Mesenchymal stem cell (in vitro differentiated cells and primary cell): ENCODE data around the gene CCNK.

Source experiments
- DNase-seq: peaks from one replicate; pipeline ENCODE4 v3.0.0-alpha.2; 2013
- H2AFZ ChIP-seq: one replicate; pipeline ENCODE4 v1.6.1; 2013; ENCODE audit warnings: low read depth, mild to moderate bottlenecking, control low read depth, inconsistent platforms, low read length, moderate library complexity
- H2AK5ac ChIP-seq: 2 replicates; pipeline ENCODE4 v1.6.1; 2013; ENCODE audit warnings: low read length, moderate library complexity, mild to moderate bottlenecking, inconsistent platforms; ENCODE audit not compliant: severe bottlenecking
- H2BK120ac ChIP-seq: one replicate; pipeline ENCODE4 v1.6.1; 2013; ENCODE audit warnings: low read depth, mild to moderate bottlenecking, inconsistent platforms, low read length, moderate library complexity
- H2BK12ac ChIP-seq, 2 experiments: one replicate each; pipeline ENCODE4 v1.6.1; 2013; ENCODE audit warnings: inconsistent platforms in 2 of 2, low read length in 2 of 2, mild to moderate bottlenecking in 2 of 2, moderate library complexity in 2 of 2, control low read depth in 1 of 2
- H2BK15ac ChIP-seq: one replicate; pipeline ENCODE4 v1.6.1; 2013; ENCODE audit warnings: mild to moderate bottlenecking, low read depth, inconsistent platforms; ENCODE audit not compliant: poor library complexity, severe bottlenecking
- H2BK5ac ChIP-seq: 2 replicates; pipeline ENCODE4 v1.6.1; 2013; ENCODE audit warnings: low read depth, mild to moderate bottlenecking, low read length, control low read depth, inconsistent platforms; ENCODE audit not compliant: poor library complexity, severe bottlenecking
- H3K14ac ChIP-seq, 2 experiments: one replicate each; pipeline ENCODE4 v1.6.1; 2013; ENCODE audit warnings: inconsistent platforms in 2 of 2, low read length in 2 of 2, control low read depth in 1 of 2, mild to moderate bottlenecking in 1 of 2, moderate library complexity in 1 of 2
- H3K18ac ChIP-seq, 2 experiments: one replicate each; pipeline ENCODE4 v1.6.1; 2013; ENCODE audit warnings: inconsistent platforms in 2 of 2, low read length in 2 of 2, control low read depth in 1 of 2, low read depth in 1 of 2, mild to moderate bottlenecking in 1 of 2
- H3K23ac ChIP-seq, 2 experiments: one replicate each; pipeline ENCODE4 v1.6.1; 2013; ENCODE audit warnings: inconsistent platforms in 2 of 2, low read length in 2 of 2, mild to moderate bottlenecking in 2 of 2, moderate library complexity in 2 of 2, control low read depth in 1 of 2
- H3K27ac ChIP-seq: 2 replicates; pipeline ENCODE4 v1.5.1; 2013; ENCODE audit warnings: mild to moderate bottlenecking, moderate library complexity, low read length, control low read depth, inconsistent platforms; ENCODE audit not compliant: poor library complexity, severe bottlenecking
- H3K27me3 ChIP-seq, 2 experiments: 2 replicates each; pipeline versions ENCODE4 v1.6.1 to v1.7.0; 2013; ENCODE audit warnings: low read length in 2 of 2, mild to moderate bottlenecking in 2 of 2, moderate library complexity in 2 of 2, control low read depth in 1 of 2, inconsistent platforms in 1 of 2; ENCODE audit not compliant: control insufficient read depth in 1 of 2, insufficient read depth in 1 of 2
- H3K36me3 ChIP-seq, 2 experiments: 2 replicates each; pipeline versions ENCODE4 v1.6.1 to v1.7.0; 2013; ENCODE audit warnings: low read length in 2 of 2, control low read depth in 1 of 2, inconsistent platforms in 1 of 2, low read depth in 1 of 2, mild to moderate bottlenecking in 1 of 2; ENCODE audit not compliant: insufficient read depth in 2 of 2, control insufficient read depth in 1 of 2
- H3K4ac ChIP-seq, 2 experiments: one replicate each; pipeline ENCODE4 v1.6.1; 2013; ENCODE audit warnings: inconsistent platforms in 2 of 2, low read length in 2 of 2, mild to moderate bottlenecking in 2 of 2, moderate library complexity in 2 of 2, control low read depth in 1 of 2, low read depth in 1 of 2
- H3K4me1 ChIP-seq: 2 replicates; pipeline ENCODE4 v1.6.1; 2013; ENCODE audit warnings: low read depth, low read length, control low read depth; ENCODE audit not compliant: control insufficient read depth, insufficient read depth
- H3K4me2 ChIP-seq: 2 replicates; pipeline ENCODE4 v1.6.1; 2013; ENCODE audit warnings: low read length, mild to moderate bottlenecking, inconsistent platforms; ENCODE audit not compliant: poor library complexity, severe bottlenecking
- H3K4me3 ChIP-seq, 2 experiments: 2 replicates each; pipeline versions ENCODE4 v1.5.1 to v1.7.0; 2013; ENCODE audit warnings: low read length in 2 of 2, mild to moderate bottlenecking in 2 of 2, control low read depth in 1 of 2, low read depth in 1 of 2; ENCODE audit not compliant: insufficient read depth in 1 of 2
- H3K79me1 ChIP-seq: replicated peaks from 2 replicates; pipeline ENCODE4 v1.6.1; 2013; ENCODE audit warnings: mild to moderate bottlenecking, control low read depth, low read length, inconsistent platforms; ENCODE audit not compliant: poor library complexity, severe bottlenecking
- H3K9ac ChIP-seq: 2 replicates; pipeline ENCODE4 v1.7.0; 2013; ENCODE audit warnings: mild to moderate bottlenecking, low read length, moderate library complexity
- H3K9me3 ChIP-seq: 2 replicates; pipeline ENCODE4 v1.7.0; 2013; ENCODE audit warnings: mild to moderate bottlenecking, low read length; ENCODE audit not compliant: control insufficient read depth
- H4K8ac ChIP-seq: one replicate; pipeline ENCODE4 v1.6.1; 2013; ENCODE audit warnings: inconsistent platforms, mild to moderate bottlenecking, low read length, moderate library complexity
- H4K91ac ChIP-seq: one replicate; pipeline ENCODE4 v1.6.1; 2013; ENCODE audit warnings: mild to moderate bottlenecking, low read length, inconsistent platforms
- WGBS: methylation state at CpG from one replicate; pipeline ENCODE4 v1.1.7; 2013; ENCODE audit warnings: mixed read lengths; 5-methylcytosine and 5-hydroxymethylcytosine counted together

Gene CCNK

GRCh38 chr14:99556134-99556791, 75.1 kb downstream of the CCNK start:
- Histone ChIP-seq H2BK5ac (no peak overlapping the region), H3K4ac (no peak overlapping the region), H3K14ac (no peak overlapping the region), H3K79me1 (peaks cover 7% of the 10 kb centered on the region), H2AK5ac (no peak overlapping the region), H3K4me3 (no peak overlapping the region), H3K4me2 (no peak overlapping the region), H3K18ac (no peak overlapping the region), H3K36me3 (no peaks in the 10 kb centered on the region), H3K9ac (no peak overlapping the region), H2AFZ (no peak overlapping the region), H2BK120ac (no peak overlapping the region), H4K91ac (no peak overlapping the region), H2BK15ac (no peak overlapping the region), H3K27ac (no peak overlapping the region), H3K23ac (no peak overlapping the region), H3K9me3 (no peaks in the 10 kb centered on the region), H3K4me1 (peaks cover 12% of the 10 kb centered on the region), H4K8ac (no peak overlapping the region), H2BK12ac (no peak overlapping the region), H3K27me3 (peaks cover 0 to 75% of the 10 kb centered on the region in 2 experiments)
- no peak for DNase-seq
- 96% methylated on average over 10 of the region's 10 CpGs for WGBS

GRCh38 chr14:99559286-99559990, 78.2 kb downstream of the CCNK start:
- no peak for DNase-seq
- peaks cover 7% of the 10 kb centered on the region for H3K79me1 ChIP-seq
- no peak overlapping the region for H2BK12ac ChIP-seq
- WGBS: 84% methylated on average over 15 of the region's 16 CpGs
- H3K4ac ChIP-seq: no peak overlapping the region
- H3K4me1 ChIP-seq: peaks cover 38% of the 10 kb centered on the region
- H3K9ac ChIP-seq: no peak overlapping the region
- H2BK5ac ChIP-seq: no peak overlapping the region
- peaks cover 7 to 86% of the 10 kb centered on the region in 2 experiments for H3K27me3 ChIP-seq
- no peak overlapping the region for H4K91ac ChIP-seq
- H2AFZ ChIP-seq: no peak overlapping the region
- no peak overlapping the region for H2BK120ac ChIP-seq
- no peak overlapping the region for H3K4me3 ChIP-seq
- no peak overlapping the region for H3K4me2 ChIP-seq
- no peak overlapping the region for H4K8ac ChIP-seq
- no peaks in the 10 kb centered on the region for H3K36me3 ChIP-seq
- H3K18ac ChIP-seq: no peak overlapping the region
- H3K23ac ChIP-seq: no peak overlapping the region
- no peaks in the 10 kb centered on the region for H3K9me3 ChIP-seq
- no peak overlapping the region for H3K27ac ChIP-seq
- H2AK5ac ChIP-seq: no peak overlapping the region
- no peak overlapping the region for H3K14ac ChIP-seq
- no peak overlapping the region for H2BK15ac ChIP-seq

GRCh38 chr14:99560403-99560802, 79.2 kb downstream of the CCNK start:
- H3K4me2 ChIP-seq: no peak overlapping the region
- H3K27me3 ChIP-seq: peaks cover 12 to 91% of the 10 kb centered on the region in 2 experiments
- peaks cover 46% of the 10 kb centered on the region for H3K4me1 ChIP-seq
- H2BK15ac ChIP-seq: no peak overlapping the region
- H3K4me3 ChIP-seq: no peak overlapping the region
- H2AK5ac ChIP-seq: no peak overlapping the region
- no peak overlapping the region for H3K27ac ChIP-seq
- peaks cover 8% of the 10 kb centered on the region for H3K79me1 ChIP-seq
- no peak overlapping the region for H2BK12ac ChIP-seq
- H4K91ac ChIP-seq: no peak overlapping the region
- no peak overlapping the region for H3K9ac ChIP-seq
- DNase-seq: no peak
- no peak overlapping the region for H2AFZ ChIP-seq
- no peaks in the 10 kb centered on the region for H3K9me3 ChIP-seq
- no peak overlapping the region for H4K8ac ChIP-seq
- no peak overlapping the region for H3K18ac ChIP-seq
- no peak overlapping the region for H3K4ac ChIP-seq
- H3K14ac ChIP-seq: no peak overlapping the region
- 94% methylated on average over 10 of the region's 13 CpGs for WGBS
- H3K36me3 ChIP-seq: no peaks in the 10 kb centered on the region
- no peak overlapping the region for H2BK120ac ChIP-seq
- no peak overlapping the region for H3K23ac ChIP-seq
- no peak overlapping the region for H2BK5ac ChIP-seq

GRCh38 chr14:99560922-99561683, 79.9 kb downstream of the CCNK start:
- Histone ChIP-seq H3K9me3 (no peaks in the 10 kb centered on the region), H3K9ac (no peak overlapping the region), H3K4ac (no peak overlapping the region), H3K23ac (no peak overlapping the region), H2BK12ac (no peak overlapping the region), H3K4me3 (no peak overlapping the region), H3K4me2 (no peak overlapping the region), H3K27me3 (peaks cover 19 to 91% of the 10 kb centered on the region in 2 experiments), H3K36me3 (no peaks in the 10 kb centered on the region), H2BK120ac (no peak overlapping the region), H3K14ac (peak overlapping the region in 1 of 2 experiments; percentile 38), H2BK15ac (no peak overlapping the region), H4K91ac (no peak overlapping the region), H3K4me1 (peaks cover 52% of the 10 kb centered on the region), H2AK5ac (peak overlapping the region; percentile 7), H3K79me1 (peaks cover 9% of the 10 kb centered on the region), H3K27ac (no peak overlapping the region), H2BK5ac (no peak overlapping the region), H2AFZ (no peak overlapping the region), H3K18ac (no peak overlapping the region), H4K8ac (no peak overlapping the region)
- no peak for DNase-seq
- WGBS: 88% methylated on average over 15 of the region's 15 CpGs
